Fibroblast of pulmonary artery (primary cell): Measurements from ENCODE around the gene MTIF3.

Source experiments
- DNase-seq: peaks from one replicate; pipeline ENCODE4 v3.0.0-alpha.2; 2010; ENCODE audit warnings: low read depth
- H3K4me3 ChIP-seq: replicated peaks from 2 replicates; pipeline ENCODE4 v1.5.1; 2011; ENCODE audit warnings: low read depth, mild to moderate bottlenecking, control low read depth, low read length, moderate library complexity
- TF ChIP-seq, protein P1 (sequence below): IDR thresholded peaks from 2 replicates; pipeline ENCODE4 v1.5.1; 2011; ENCODE audit warnings: mild to moderate bottlenecking, control low read depth, low read length, inconsistent platforms; ENCODE audit errors: missing control alignments

Gene MTIF3, protein sequence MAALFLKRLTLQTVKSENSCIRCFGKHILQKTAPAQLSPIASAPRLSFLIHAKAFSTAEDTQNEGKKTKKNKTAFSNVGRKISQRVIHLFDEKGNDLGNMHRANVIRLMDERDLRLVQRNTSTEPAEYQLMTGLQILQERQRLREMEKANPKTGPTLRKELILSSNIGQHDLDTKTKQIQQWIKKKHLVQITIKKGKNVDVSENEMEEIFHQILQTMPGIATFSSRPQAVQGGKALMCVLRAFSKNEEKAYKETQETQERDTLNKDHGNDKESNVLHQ

DNA sequence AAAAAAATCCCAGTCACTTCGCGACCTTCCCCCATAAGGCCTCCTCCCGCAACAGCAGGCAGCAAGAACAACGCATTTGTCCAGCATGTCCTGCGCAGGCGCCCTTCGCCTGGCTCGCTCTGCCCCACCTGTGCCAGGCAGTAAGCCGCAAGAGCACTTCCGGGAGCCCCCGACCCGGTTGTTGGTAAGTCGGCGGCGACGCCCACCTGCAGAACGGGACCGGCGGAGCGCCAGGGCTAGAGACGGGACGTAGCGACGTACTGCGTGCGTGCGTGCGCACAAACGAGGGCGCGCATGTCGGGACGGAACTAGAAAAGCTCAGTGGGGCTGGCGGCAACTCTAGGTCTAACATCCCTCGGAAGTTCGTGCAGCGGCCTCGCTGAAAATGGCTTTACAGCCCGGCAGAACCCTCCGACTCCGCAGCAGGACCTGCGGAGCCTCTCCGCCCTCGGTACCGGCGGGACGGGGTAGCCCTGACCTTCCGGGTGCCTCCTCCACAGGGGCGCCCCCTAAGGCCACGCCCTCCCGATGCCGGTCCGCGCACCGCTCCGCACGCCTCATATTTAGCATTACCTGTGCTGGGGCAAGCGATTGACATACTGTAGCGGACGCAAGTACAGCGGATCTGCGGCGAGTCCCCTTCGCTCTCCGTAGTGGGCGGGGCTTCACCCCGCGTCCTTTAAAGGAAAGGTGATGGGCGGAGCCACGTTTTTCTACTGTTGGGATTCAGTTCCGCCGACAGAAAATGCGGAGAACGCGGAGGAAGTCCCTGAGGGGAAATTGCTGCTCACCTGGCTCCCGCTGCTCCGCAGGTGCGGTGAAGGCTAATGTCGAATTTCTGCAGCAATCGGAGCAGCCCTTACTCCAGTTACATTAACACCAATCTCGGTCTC is at the start of gene MTIF3:
Gene MTIF3, minus strand, starts transcription at position 629 of the 893 bp plus-strand sequence. CDS start 10,116 bp downstream, outside the sequence.
- TF ChIP-seq, protein P1, sequence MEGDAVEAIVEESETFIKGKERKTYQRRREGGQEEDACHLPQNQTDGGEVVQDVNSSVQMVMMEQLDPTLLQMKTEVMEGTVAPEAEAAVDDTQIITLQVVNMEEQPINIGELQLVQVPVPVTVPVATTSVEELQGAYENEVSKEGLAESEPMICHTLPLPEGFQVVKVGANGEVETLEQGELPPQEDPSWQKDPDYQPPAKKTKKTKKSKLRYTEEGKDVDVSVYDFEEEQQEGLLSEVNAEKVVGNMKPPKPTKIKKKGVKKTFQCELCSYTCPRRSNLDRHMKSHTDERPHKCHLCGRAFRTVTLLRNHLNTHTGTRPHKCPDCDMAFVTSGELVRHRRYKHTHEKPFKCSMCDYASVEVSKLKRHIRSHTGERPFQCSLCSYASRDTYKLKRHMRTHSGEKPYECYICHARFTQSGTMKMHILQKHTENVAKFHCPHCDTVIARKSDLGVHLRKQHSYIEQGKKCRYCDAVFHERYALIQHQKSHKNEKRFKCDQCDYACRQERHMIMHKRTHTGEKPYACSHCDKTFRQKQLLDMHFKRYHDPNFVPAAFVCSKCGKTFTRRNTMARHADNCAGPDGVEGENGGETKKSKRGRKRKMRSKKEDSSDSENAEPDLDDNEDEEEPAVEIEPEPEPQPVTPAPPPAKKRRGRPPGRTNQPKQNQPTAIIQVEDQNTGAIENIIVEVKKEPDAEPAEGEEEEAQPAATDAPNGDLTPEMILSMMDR, result no peak
- DNase-seq, result peak; percentile 92
- peak within 1 kb of the TSS; percentile 82 for H3K4me3 ChIP-seq

DNA sequence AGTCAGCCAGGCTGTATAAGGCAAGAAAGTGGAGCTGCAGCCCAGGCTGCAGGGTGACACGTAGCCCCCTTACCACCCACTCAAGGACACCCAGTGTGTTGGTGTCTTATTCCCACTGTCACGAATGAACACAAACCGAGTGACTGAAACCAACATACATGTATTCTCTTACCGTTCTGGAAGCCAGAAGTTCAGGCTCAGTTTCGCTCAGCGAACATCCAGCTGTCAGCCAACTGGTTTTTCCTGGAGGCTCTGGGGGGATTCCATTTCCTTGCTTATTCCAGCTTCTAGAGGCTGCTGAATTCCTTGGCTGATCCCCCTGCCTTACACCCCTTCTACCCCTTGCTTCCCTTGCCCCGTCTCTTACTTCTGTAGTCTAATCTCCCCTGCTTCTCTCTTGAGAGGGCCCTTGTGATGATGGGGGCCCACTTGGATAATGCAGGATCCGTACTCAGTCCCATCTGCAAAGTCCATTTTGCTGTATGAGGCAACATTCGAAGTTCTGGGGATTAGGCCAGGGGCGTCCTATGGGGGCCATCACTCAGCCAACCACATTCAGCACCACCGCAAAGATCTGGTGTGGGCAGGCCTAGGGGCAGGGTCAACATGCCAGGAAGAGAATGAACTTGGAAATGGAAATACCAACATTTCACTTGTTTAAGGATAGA is 47.3 kb upstream of the MTIF3 start:
- DNase-seq, result no peak
- TF ChIP-seq, protein P1, result no peak
- no peak overlapping the region for H3K4me3 ChIP-seq

- TF ChIP-seq, protein P1, result no peak
- no peak overlapping the region for H3K4me3 ChIP-seq
- no peak for DNase-seq
These were observed 46.3 kb upstream of the MTIF3 start for GRCh38 chr13:27496536-27497273.

GRCh38 chr13:27496006-27496405 is 45.6 kb upstream of the MTIF3 start:
- H3K4me3 ChIP-seq, result no peak overlapping the region
- TF ChIP-seq, protein P1, result no peak
- DNase-seq, result no peak

DNA sequence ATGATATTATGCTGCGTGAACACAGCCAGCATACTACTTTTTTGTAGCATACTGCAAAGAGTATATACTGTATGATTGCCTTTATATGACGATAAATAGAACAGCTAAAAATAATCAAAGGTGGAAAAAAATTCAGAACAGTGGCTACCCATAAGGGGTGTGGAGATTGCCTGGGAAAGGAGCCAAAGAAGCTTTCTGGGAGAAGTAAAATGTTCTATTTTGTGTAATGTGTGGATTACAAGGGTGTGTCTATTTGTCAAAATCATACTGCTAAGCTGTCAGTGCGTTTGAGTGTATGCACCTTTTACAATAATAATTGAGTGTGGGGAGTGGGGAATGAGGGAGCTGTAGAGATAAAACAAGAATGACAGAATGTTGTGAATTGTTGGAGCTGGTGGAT is 45.2 kb upstream of the MTIF3 start:
- H3K4me3 ChIP-seq, result no peak overlapping the region

GRCh38 chr13:27493981-27494380 is 43.6 kb upstream of the MTIF3 start:
- TF ChIP-seq, protein P1, result no peak
- no peak overlapping the region for H3K4me3 ChIP-seq
- no peak for DNase-seq

More for the DNA sequence above, 45.2 kb upstream of the MTIF3 start:
- DNase-seq, result no peak
- TF ChIP-seq, protein P1, result no peak
